Measurements from ENCODE around the gene CLPTM1. TPM values are rescaled to one million over a fixed set of nuclear protein-coding genes. Genes with fewer than 3 reads are reported as not detected.

CLPTM1 gene
- polyA plus RNA-seq, 1 donor from 2014 or later: 15.3 TPM

DNA sequence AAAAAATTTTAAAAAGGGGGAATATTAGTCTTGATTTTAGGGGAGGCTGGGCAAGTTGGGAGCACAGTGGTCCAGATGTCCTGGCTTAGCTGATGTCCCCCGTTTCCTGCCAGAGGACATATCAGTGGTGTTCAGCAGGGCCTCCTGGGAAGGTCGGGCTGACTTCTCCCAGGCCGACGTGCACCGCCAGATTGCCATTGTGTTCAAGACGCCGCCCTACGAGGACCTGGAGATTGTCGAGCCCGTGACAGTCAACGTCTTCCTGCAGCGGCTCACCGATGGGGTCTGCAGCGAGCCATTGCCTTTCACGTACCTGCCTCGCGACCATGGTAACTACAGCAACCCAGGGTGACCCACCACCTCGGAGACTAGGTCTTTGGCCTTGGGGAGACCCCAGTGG, 77.2 kb downstream of the CLPTM1 start:
- Histone ChIP-seq H2AFZ (ENCODE audit: low read depth, low read length) (no peak overlapping the region), H3F3A (ENCODE audit: insufficient read depth, low read length, poor library complexity, severe bottlenecking) (no peaks in the 10 kb centered on the region), H4K20me1 (ENCODE audit: insufficient read depth) (no peaks in the 10 kb centered on the region), H3K27ac (ENCODE audit: low read length) (no peak overlapping the region), H3K36me3 (ENCODE audit: insufficient read depth, low read length) (no peaks in the 10 kb centered on the region), H3K79me2 (replicated peaks; ENCODE audit: insufficient read depth, low read length) (no peaks in the 10 kb centered on the region), H3K9me3 (ENCODE audit: low read length) (no peaks in the 10 kb centered on the region), H3K27me3 (ENCODE audit: insufficient read depth, low read depth, low read length) (no peaks in the 10 kb centered on the region), H3K4me2 (ENCODE audit: low read length) (no peak overlapping the region), H3K9ac (ENCODE audit: low read length) (no peak overlapping the region), H3K9me2 (ENCODE audit: insufficient read depth, low read length) (no peaks in the 10 kb centered on the region), H3K4me3 (ENCODE audit: low read length) (no peak overlapping the region)
- TF ChIP-seq, protein P1, sequence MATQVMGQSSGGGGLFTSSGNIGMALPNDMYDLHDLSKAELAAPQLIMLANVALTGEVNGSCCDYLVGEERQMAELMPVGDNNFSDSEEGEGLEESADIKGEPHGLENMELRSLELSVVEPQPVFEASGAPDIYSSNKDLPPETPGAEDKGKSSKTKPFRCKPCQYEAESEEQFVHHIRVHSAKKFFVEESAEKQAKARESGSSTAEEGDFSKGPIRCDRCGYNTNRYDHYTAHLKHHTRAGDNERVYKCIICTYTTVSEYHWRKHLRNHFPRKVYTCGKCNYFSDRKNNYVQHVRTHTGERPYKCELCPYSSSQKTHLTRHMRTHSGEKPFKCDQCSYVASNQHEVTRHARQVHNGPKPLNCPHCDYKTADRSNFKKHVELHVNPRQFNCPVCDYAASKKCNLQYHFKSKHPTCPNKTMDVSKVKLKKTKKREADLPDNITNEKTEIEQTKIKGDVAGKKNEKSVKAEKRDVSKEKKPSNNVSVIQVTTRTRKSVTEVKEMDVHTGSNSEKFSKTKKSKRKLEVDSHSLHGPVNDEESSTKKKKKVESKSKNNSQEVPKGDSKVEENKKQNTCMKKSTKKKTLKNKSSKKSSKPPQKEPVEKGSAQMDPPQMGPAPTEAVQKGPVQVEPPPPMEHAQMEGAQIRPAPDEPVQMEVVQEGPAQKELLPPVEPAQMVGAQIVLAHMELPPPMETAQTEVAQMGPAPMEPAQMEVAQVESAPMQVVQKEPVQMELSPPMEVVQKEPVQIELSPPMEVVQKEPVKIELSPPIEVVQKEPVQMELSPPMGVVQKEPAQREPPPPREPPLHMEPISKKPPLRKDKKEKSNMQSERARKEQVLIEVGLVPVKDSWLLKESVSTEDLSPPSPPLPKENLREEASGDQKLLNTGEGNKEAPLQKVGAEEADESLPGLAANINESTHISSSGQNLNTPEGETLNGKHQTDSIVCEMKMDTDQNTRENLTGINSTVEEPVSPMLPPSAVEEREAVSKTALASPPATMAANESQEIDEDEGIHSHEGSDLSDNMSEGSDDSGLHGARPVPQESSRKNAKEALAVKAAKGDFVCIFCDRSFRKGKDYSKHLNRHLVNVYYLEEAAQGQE (IDR thresholded peaks at IDR 0.05; ENCODE audit: borderline replicate concordance): no peak
- TF ChIP-seq EP300 (conservative IDR thresholded peaks at IDR 0.05; ENCODE audit: poor library complexity, severe bottlenecking): no peak

GRCh38 chr19:45035755-45036154, 80.6 kb downstream of the CLPTM1 start:
- no peak overlapping the region for H3K27ac ChIP-seq (ENCODE audit: low read length)
- H3K79me2 ChIP-seq (replicated peaks; ENCODE audit: insufficient read depth, low read length): peaks cover 19% of the 10 kb centered on the region
- H3K4me2 ChIP-seq (ENCODE audit: low read length): no peak overlapping the region
- H3K9me2 ChIP-seq (ENCODE audit: insufficient read depth, low read length): no peaks in the 10 kb centered on the region
- no peak overlapping the region for H3K4me3 ChIP-seq (ENCODE audit: low read length)
- no peaks in the 10 kb centered on the region for H3K27me3 ChIP-seq (ENCODE audit: insufficient read depth, low read depth, low read length)
- H4K20me1 ChIP-seq (ENCODE audit: insufficient read depth): no peaks in the 10 kb centered on the region
- no peak overlapping the region for H2AFZ ChIP-seq (ENCODE audit: low read depth, low read length)
- H3K36me3 ChIP-seq (ENCODE audit: insufficient read depth, low read length): no peaks in the 10 kb centered on the region
- H3K9ac ChIP-seq (ENCODE audit: low read length): no peak overlapping the region
- H3F3A ChIP-seq (ENCODE audit: insufficient read depth, low read length, poor library complexity, severe bottlenecking): no peaks in the 10 kb centered on the region
- TF ChIP-seq RAD21 (conservative IDR thresholded peaks at IDR 0.05) (no peak), SMC3 (conservative IDR thresholded peaks at IDR 0.05; ENCODE audit: poor library complexity) (no peak), MXI1 (conservative IDR thresholded peaks at IDR 0.05; ENCODE audit: poor library complexity, severe bottlenecking) (no peak), EZH2 (IDR thresholded peaks at IDR 0.05; ENCODE audit: borderline replicate concordance, insufficient read depth, low read length, poor library complexity, severe bottlenecking) (no peak), TAF1 (IDR thresholded peaks at IDR 0.05; ENCODE audit: low read depth) (no peak), POLR2AphosphoS5 (IDR thresholded peaks at IDR 0.05) (no peak)
- TF ChIP-seq, protein P1 (IDR thresholded peaks at IDR 0.05; ENCODE audit: borderline replicate concordance): no peak
- H3K9me3 ChIP-seq (ENCODE audit: low read length): no peaks in the 10 kb centered on the region
